HepG2 (cell line): ENCODE results near the gene CBX6.

ENCODE experiments used
- ARNT ChIP-seq: fragments of 450-650 bp; IDR thresholded peaks from 2 replicates; pipeline ENCODE4 v1.6.1; 2017
- BHLHE40 ChIP-seq: IDR thresholded peaks from 2 replicates; pipeline ENCODE4 v1.6.1; 2011; ENCODE audit warnings: low read length, improper control_type of control experiment
- MAFK ChIP-seq, 2 experiments: IDR thresholded peaks in 1 of 2; conservative IDR thresholded peaks in 1 of 2; 2 replicates each; pipeline ENCODE4 v1.6.1; 2011; ENCODE audit warnings: improper control_type of control experiment in 2 of 2, low read length in 2 of 2
- SRSF9 ChIP-seq: fragments of 200-400 bp; formaldehyde crosslinking; IDR thresholded peaks from 2 replicates; pipeline ENCODE4 v1.6.1; 2018; ENCODE audit warnings: borderline replicate concordance, mild to moderate bottlenecking, low read depth, low read length; ENCODE audit not compliant: insufficient read depth, poor library complexity, severe bottlenecking
- U2AF2 ChIP-seq: fragments of 200-400 bp; formaldehyde crosslinking; IDR thresholded peaks from 2 replicates; pipeline ENCODE4 v1.6.1; 2017; ENCODE audit warnings: low read depth, mild to moderate bottlenecking, low read length
- ZNF780A ChIP-seq: sonication (generic); formaldehyde crosslinking; IDR thresholded peaks from 2 replicates; pipeline ENCODE4 v1.8.0; 2022; ENCODE audit warnings: mild to moderate bottlenecking, missing genetic modification reagents, moderate library complexity
- TF ChIP-seq, protein P1 (sequence below), 2 experiments: IDR thresholded peaks; 2 replicates each; pipeline ENCODE4 v1.6.1; 2011 to 2012; ENCODE audit warnings: low read length in 2 of 2, borderline replicate concordance in 1 of 2, low read depth in 1 of 2, mild to moderate bottlenecking in 1 of 2, moderate library complexity in 1 of 2

DNA sequence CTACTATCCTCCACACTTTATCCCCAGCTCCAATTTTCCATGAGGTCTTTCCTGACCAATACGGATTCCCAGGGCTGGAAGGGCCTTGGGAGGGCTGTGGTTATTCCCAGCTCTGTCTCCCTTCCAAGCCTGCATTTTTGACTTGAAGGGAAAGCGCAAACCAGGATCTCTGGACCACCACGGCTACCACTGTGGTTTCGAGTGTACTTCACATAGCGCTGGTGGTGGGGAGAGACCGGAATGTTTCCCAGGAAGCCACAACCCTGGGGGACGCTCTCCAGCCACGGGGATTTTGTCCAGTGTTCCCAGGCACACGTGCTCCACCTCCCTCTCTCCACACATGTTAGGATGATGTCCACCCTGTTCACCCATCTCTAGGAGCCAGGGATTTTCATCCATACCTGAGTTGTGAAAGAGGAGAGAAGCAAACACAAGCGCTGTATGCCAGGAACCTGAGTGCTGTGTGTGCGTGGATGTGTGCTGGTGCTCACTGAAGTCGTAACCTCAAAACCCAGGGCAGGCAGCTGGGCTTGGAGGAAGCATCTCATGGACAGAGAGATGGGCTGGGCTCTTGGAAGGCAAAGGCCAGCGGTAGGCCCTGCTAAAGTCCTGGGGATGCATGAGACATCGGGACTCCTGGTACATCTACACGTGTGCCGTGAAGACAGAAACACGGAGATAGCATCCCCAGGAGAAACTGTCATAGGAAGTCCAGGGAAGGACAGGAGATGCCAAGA lies 26.8 kb downstream of the CBX6 start:
- TF ChIP-seq, protein P1, sequence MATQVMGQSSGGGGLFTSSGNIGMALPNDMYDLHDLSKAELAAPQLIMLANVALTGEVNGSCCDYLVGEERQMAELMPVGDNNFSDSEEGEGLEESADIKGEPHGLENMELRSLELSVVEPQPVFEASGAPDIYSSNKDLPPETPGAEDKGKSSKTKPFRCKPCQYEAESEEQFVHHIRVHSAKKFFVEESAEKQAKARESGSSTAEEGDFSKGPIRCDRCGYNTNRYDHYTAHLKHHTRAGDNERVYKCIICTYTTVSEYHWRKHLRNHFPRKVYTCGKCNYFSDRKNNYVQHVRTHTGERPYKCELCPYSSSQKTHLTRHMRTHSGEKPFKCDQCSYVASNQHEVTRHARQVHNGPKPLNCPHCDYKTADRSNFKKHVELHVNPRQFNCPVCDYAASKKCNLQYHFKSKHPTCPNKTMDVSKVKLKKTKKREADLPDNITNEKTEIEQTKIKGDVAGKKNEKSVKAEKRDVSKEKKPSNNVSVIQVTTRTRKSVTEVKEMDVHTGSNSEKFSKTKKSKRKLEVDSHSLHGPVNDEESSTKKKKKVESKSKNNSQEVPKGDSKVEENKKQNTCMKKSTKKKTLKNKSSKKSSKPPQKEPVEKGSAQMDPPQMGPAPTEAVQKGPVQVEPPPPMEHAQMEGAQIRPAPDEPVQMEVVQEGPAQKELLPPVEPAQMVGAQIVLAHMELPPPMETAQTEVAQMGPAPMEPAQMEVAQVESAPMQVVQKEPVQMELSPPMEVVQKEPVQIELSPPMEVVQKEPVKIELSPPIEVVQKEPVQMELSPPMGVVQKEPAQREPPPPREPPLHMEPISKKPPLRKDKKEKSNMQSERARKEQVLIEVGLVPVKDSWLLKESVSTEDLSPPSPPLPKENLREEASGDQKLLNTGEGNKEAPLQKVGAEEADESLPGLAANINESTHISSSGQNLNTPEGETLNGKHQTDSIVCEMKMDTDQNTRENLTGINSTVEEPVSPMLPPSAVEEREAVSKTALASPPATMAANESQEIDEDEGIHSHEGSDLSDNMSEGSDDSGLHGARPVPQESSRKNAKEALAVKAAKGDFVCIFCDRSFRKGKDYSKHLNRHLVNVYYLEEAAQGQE (IDR thresholded peaks at IDR 0.05; ENCODE audit: borderline replicate concordance in 1 of 2, low read depth in 1 of 2, low read length in 2 of 2), result no peak
- TF ChIP-seq U2AF2 (no peak), SRSF9 (no peak), BHLHE40 (no peak), MAFK (conservative IDR thresholded peaks at IDR 0.05 in 1 of 2, IDR thresholded peaks at IDR 0.05 in 1 of 2; ENCODE audit: low read length in 2 of 2) (no peak), ARNT (no peak), ZNF780A (CRISPR knock-in tag) (no peak)
